Uterus (tissue), 4 donors: Measurements from ENCODE around the gene GMPR. TPM values are rescaled to one million over a fixed set of nuclear protein-coding genes. Genes with fewer than 3 reads are reported as not detected.

Source experiments
- DNase-seq, 2 donors: peaks; one replicate each; pipeline ENCODE4 v3.0.0-alpha.2; 2019 to 2020
- H3K27ac ChIP-seq, 2 donors: fragments of 200-600 bp; sonication (generic); 1 replicate in 1 of 2; 2 replicates in 1 of 2; pipeline ENCODE4 v1.5.1; 2016 to 2018
- H3K27me3 ChIP-seq, 2 donors: fragments of 200-600 bp; sonication (generic); one replicate each; pipeline ENCODE4 v1.5.1; 2018 to 2019; ENCODE audit warnings: control low read depth in 1 of 2
- H3K36me3 ChIP-seq, 2 donors: fragments of 200-600 bp; sonication (generic); one replicate each; pipeline ENCODE4 v1.5.1; 2019; ENCODE audit warnings: control low read depth in 1 of 2
- H3K4me1 ChIP-seq, 2 donors: fragments of 200-600 bp; sonication (generic); one replicate each; pipeline ENCODE4 v1.5.1; 2018 to 2019; ENCODE audit warnings: control low read depth in 1 of 2
- H3K4me3 ChIP-seq, 2 donors: fragments of 200-600 bp; sonication (generic); 1 replicate in 1 of 2; 2 replicates in 1 of 2; pipeline ENCODE4 v1.5.1; 2018 to 2019; ENCODE audit warnings: mild to moderate bottlenecking in 1 of 2
- H3K9me3 ChIP-seq, 2 donors: fragments of 200-600 bp; sonication (generic); one replicate each; pipeline ENCODE4 v1.5.1; 2019; ENCODE audit warnings: control low read depth in 1 of 2
- POLR2A ChIP-seq, 2 donors: fragments of 450-650 bp; IDR thresholded peaks; one replicate each; pipeline ENCODE4 v1.6.1; 2016; ENCODE audit warnings: antibody characterized with exemption in 2 of 2, mild to moderate bottlenecking in 1 of 2, moderate library complexity in 1 of 2
- intact Hi-C: fragments of 100-400 bp; cut with DNase I; formaldehyde crosslinking; loops from one replicate; pipeline ENCODE4 v1.15.1; 2023; ENCODE audit warnings: low total_unique reads
- total RNA-seq, 4 donors: library from RNA; depleted of rRNA in 3 of 4; stranded (reverse); fragments of >200 nt in 3 of 4; gene quantifications; one replicate each; pipeline versions ENCODE4 v1.1.0 to v1.2.4, GENCODE V29; 2014 to 2023
- TF ChIP-seq, protein P1 (sequence below), 4 experiments: fragments of 200-600 bp in 2 of 4; fragments of 450-650 bp in 2 of 4; sonication (generic) in 2 of 4; IDR thresholded peaks; one replicate each; pipeline ENCODE4 v1.5.1; 2016 to 2019; ENCODE audit warnings: antibody characterized with exemption in 4 of 4, mild to moderate bottlenecking in 2 of 4, moderate library complexity in 1 of 4
- donor health status: DM: yes; HTN: yes; CAD: no.

GMPR gene
- total RNA-seq, 4 donors from 2014 or later, result 1.5 to 18.2 (median 10.6) TPM

DNA sequence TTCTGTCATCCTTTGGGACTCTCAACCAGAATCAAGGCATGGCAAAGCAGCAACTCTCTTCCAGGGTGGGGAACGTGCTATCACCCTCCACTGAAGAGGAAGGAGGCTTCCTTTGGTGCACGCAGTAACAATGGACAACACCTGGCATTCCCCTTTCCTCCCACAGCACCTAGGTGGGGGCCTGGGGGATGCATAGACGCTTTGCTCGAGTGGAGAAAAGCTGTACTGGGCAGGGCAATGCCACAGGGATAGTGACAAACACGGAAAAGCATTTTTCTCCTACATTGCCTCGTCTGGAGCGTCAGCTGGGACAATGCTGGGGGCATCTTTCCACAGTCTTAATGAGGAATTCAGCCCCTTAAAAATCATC, 82.9 kb downstream of the GMPR start:
- Histone ChIP-seq H3K36me3 (no peaks in the 10 kb centered on the region), H3K4me1 (peaks cover 7 to 10% of the 10 kb centered on the region in 2 donors), H3K4me3 (no peak overlapping the region), H3K9me3 (no peaks in the 10 kb centered on the region), H3K27ac (peak overlapping the region; percentile 79 to 88), H3K27me3 (no peaks in the 10 kb centered on the region)
- intact Hi-C loops, result no loop called here
- no peak for TF ChIP-seq POLR2A (IDR thresholded peaks at IDR 0.05)
- TF ChIP-seq, protein P1, sequence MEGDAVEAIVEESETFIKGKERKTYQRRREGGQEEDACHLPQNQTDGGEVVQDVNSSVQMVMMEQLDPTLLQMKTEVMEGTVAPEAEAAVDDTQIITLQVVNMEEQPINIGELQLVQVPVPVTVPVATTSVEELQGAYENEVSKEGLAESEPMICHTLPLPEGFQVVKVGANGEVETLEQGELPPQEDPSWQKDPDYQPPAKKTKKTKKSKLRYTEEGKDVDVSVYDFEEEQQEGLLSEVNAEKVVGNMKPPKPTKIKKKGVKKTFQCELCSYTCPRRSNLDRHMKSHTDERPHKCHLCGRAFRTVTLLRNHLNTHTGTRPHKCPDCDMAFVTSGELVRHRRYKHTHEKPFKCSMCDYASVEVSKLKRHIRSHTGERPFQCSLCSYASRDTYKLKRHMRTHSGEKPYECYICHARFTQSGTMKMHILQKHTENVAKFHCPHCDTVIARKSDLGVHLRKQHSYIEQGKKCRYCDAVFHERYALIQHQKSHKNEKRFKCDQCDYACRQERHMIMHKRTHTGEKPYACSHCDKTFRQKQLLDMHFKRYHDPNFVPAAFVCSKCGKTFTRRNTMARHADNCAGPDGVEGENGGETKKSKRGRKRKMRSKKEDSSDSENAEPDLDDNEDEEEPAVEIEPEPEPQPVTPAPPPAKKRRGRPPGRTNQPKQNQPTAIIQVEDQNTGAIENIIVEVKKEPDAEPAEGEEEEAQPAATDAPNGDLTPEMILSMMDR (IDR thresholded peaks at IDR 0.05), result no peak
- DNase-seq, result no peak

DNA sequence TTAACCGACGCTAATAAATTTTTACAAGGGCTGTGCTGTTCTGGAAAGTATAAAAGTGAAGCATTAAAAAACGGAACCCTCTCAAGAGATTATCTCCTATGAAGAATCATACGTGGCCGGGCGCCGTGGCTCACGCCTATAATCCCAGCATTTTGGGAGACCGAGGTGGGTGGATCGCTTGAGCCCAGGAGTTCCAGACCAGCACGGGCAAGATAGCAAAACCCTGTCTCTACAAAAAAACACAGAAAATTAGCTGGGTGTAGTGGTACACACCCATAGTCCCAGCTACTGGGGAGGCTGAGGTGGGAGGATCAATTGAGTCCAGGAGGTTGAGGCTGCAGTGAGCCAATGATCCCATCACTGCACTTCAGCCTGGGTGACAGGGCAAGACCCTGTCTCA, 83.4 kb downstream of the GMPR start:
- intact Hi-C loops, result no loop called here
- peaks cover 7 to 10% of the 10 kb centered on the region in 2 donors for H3K4me1 ChIP-seq
- H3K4me3 ChIP-seq, result no peak overlapping the region
- TF ChIP-seq POLR2A (IDR thresholded peaks at IDR 0.05), result no peak
- H3K36me3 ChIP-seq, result no peaks in the 10 kb centered on the region
- peak overlapping the region; percentile 79 to 88 for H3K27ac ChIP-seq
- no peaks in the 10 kb centered on the region for H3K9me3 ChIP-seq
- H3K27me3 ChIP-seq, result no peaks in the 10 kb centered on the region
- DNase-seq, result no peak

DNA sequence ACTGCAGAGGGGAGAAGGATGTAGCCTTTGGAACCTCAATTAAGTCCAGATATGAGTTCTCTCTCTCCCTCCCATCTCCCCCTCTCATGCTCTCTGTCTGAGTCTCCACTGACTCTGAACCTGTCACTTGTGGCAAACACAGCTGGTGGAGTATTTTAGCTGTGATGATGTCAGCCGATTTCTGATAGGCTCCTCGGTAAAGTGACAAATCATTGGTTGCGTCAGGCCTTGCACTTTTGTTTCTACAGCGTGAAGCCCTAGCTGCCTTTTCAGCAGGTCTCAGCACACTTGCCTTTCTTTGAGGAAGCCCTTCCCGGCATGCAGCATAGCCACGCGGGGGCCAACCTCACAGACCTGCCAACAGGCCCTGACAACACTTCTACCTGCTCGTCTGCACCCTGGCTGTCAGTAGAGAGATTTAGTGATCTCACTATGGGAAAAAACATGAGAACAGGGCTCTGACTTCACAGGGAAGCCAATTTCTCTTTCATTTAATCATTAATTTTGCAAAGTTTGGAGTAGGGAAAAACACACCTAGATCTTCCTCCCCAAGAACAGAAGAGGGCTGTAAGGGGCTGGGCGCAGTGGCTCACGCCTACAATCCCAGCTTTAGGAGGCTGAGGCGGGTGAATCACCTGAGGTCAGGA, 84.4 kb downstream of the GMPR start:
- TF ChIP-seq POLR2A (IDR thresholded peaks at IDR 0.05), result peak in 1 of 2 donors; percentile 38
- TF ChIP-seq, protein P1 (IDR thresholded peaks at IDR 0.05), result no peak
- intact Hi-C loops, result no loop called here
- no peaks in the 10 kb centered on the region for H3K27me3 ChIP-seq
- no peak overlapping the region for H3K4me3 ChIP-seq
- DNase-seq, result peak; percentile 65 to 78
- no peaks in the 10 kb centered on the region for H3K9me3 ChIP-seq
- peaks cover 7 to 10% of the 10 kb centered on the region in 2 donors for H3K4me1 ChIP-seq
- H3K36me3 ChIP-seq, result no peaks in the 10 kb centered on the region
- H3K27ac ChIP-seq, result peak overlapping the region; percentile 79 to 88

DNA sequence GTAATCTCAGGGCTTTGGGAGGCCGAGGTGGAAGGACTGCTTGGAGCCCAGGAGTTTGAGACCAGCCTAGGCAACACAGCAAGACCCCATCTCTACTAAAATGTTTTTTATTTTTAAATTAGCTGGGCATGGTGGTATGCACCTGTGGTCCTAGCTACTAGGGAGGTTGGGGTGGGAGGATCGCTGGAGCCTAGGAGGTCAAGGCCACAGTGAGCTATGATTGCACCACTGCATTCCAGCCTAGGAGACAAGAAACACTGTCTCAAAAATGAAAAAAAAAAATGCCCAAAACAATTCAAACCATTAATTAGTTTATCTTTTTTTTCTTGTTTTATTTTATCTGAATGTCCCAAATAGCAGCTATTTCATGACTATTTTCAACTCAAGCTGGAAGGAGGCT, 85.8 kb downstream of the GMPR start:
- intact Hi-C loops, result no loop called here
- Histone ChIP-seq H3K4me3 (no peak overlapping the region), H3K27me3 (no peaks in the 10 kb centered on the region), H3K9me3 (no peaks in the 10 kb centered on the region), H3K4me1 (peaks cover 7 to 10% of the 10 kb centered on the region in 2 donors), H3K36me3 (no peaks in the 10 kb centered on the region), H3K27ac (no peak overlapping the region)
- no peak for DNase-seq
- TF ChIP-seq POLR2A (IDR thresholded peaks at IDR 0.05), result no peak
- TF ChIP-seq, protein P1 (IDR thresholded peaks at IDR 0.05), result no peak

DNA sequence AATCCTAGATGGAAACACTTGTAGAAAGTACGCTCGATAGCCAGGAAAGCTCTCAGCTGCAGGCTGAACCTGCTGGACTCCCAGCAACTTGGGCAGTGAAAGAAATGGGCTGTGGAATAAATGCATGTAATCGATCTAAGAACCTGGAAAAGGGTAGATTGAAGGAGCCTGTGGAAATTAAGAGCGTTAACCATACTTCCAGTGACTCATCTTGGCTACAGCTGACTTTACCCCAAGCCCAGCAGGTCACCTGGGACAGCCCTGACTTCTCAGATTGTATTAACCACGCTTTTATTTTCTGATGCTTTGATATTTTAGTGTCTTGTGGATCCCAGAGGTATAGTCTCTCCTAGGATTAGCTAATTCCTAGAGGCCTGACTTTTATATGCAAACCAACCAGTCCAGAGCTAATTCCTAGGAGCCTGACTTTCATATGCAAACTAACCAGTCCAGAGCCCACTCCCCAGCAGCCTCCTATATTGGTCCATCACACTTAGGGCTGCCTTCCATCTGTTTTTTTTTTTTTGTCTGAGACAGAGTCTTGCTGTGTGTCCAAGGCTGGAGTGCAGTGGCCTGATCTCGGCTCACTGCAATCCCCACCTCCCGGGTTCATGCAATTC, 86.3 kb downstream of the GMPR start:
- TF ChIP-seq, protein P1 (IDR thresholded peaks at IDR 0.05), result no peak
- TF ChIP-seq POLR2A (IDR thresholded peaks at IDR 0.05), result no peak
- Histone ChIP-seq H3K9me3 (no peaks in the 10 kb centered on the region), H3K4me3 (no peak overlapping the region), H3K4me1 (peaks cover 7 to 8% of the 10 kb centered on the region in 2 donors), H3K27me3 (no peaks in the 10 kb centered on the region), H3K36me3 (no peaks in the 10 kb centered on the region), H3K27ac (no peak overlapping the region)
- intact Hi-C loops, result no loop called here
- no peak for DNase-seq
